Left ventricle myocardium inferior (tissue), 1 donor: ENCODE results near the gene SLC35A2. TPM values are rescaled to one million over a fixed set of nuclear protein-coding genes. Genes with fewer than 3 reads are reported as not detected.

Experiments used
- DNase-seq: peaks from one replicate; pipeline ENCODE4 v3.0.0-alpha.2; 2020
- H3K27ac ChIP-seq: fragments of 200-600 bp; replicated peaks from 2 replicates; pipeline ENCODE4 v1.8.0; 2021
- H3K27me3 ChIP-seq: fragments of 200-600 bp; 2 replicates; pipeline ENCODE4 v1.8.0; 2021; ENCODE audit warnings: low read depth
- H3K36me3 ChIP-seq: fragments of 200-600 bp; 2 replicates; pipeline ENCODE4 v1.8.0; 2021
- H3K4me1 ChIP-seq: fragments of 200-600 bp; 2 replicates; pipeline ENCODE4 v1.8.0; 2021
- H3K4me3 ChIP-seq: fragments of 200-600 bp; 2 replicates; pipeline ENCODE4 v1.8.0; 2021; ENCODE audit warnings: mild to moderate bottlenecking, moderate library complexity
- H3K9me3 ChIP-seq: fragments of 200-600 bp; replicated peaks from 2 replicates; pipeline ENCODE4 v1.8.0; 2021
- intact Hi-C: fragments of 100-400 bp; cut with micrococcal nuclease; formaldehyde crosslinking; loops from one replicate; pipeline ENCODE4 v1.11.0; 2022
- long read RNA-seq: library from polyadenylated mRNA; unstranded; transcript quantifications from one replicate; pipeline ENCODE4 v2.0.0, GENCODE V29; 2021
- total RNA-seq: library from RNA; stranded (reverse); fragmentation: NEBNext Ultra II Directional; extraction: Animal tissue kit (Norgen Biotek cat#: 25700); gene quantifications from one replicate; pipeline ENCODE4 v1.2.1, GENCODE V29; 2021
- TF ChIP-seq, protein P1 (sequence below): fragments of 200-600 bp; IDR thresholded peaks from 2 replicates; pipeline ENCODE4 v1.8.0; 2021; ENCODE audit warnings: antibody characterized with exemption, mild to moderate bottlenecking, borderline replicate concordance
- donor health status: DM: no; HTN: yes; CAD: no; lungs with severe emphysema.

Gene SLC35A2
- 10.4 TPM for total RNA-seq
- long read RNA-seq, transcript SLC35A2-204 (4 exons, 3,047 nt), result major isoform, 8 of 19 reads
- long read RNA-seq, partial matches to known transcripts, result 3 of 19 reads
- long read RNA-seq, other reads (novel, unspliced or antisense), result 2 of 19 reads

DNA sequence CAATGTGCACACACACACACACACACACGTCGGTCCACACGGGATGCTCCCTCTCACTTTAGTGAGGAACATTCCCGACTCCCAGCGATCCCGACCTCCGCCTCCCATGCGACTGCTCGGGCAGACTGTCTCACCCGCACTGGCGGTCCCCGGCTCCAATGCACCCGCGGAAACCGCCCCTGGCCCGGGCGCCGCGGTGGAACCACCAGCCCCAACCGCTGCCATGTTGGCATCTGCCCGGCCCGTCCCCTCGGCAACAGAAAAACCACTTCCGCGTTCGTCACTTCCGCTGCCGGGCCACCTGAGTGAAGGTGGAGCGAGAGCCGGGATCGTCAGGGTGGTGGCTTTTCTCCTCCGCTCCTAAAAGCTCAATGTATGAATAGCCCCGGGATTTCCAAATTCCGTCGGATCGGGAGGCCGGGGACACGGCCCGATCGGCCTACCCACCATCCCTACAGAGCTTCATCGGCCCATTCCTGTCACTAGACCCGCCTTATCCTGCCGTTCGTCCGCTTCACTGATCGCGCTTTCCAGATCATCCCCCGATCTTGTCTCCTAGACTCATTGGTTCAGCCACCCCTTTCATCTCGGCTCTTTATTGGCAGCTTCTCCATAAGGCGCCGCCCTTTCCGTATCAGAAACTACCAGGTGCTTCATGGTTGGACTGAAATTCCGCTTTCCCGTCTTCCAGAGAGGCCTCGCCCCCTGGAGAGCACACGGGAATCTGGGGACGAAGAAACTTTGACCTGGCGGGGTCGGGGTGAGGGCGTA is at the start of gene SLC35A2:
TSS of gene SLC35A2 (minus strand) at position 235 of the 771 bp plus-strand sequence. CDS start at position 225, 10 bp downstream.
- TF ChIP-seq, protein P1, sequence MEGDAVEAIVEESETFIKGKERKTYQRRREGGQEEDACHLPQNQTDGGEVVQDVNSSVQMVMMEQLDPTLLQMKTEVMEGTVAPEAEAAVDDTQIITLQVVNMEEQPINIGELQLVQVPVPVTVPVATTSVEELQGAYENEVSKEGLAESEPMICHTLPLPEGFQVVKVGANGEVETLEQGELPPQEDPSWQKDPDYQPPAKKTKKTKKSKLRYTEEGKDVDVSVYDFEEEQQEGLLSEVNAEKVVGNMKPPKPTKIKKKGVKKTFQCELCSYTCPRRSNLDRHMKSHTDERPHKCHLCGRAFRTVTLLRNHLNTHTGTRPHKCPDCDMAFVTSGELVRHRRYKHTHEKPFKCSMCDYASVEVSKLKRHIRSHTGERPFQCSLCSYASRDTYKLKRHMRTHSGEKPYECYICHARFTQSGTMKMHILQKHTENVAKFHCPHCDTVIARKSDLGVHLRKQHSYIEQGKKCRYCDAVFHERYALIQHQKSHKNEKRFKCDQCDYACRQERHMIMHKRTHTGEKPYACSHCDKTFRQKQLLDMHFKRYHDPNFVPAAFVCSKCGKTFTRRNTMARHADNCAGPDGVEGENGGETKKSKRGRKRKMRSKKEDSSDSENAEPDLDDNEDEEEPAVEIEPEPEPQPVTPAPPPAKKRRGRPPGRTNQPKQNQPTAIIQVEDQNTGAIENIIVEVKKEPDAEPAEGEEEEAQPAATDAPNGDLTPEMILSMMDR, result no peak
- Histone ChIP-seq H3K9me3 (no peaks in the 10 kb centered on the region), H3K27me3 (no peaks in the 10 kb centered on the region), H3K4me3 (peak within 1 kb of the TSS; percentile 78), H3K4me1 (peaks cover 20% of the 10 kb centered on the region), H3K36me3 (no peaks in the 10 kb centered on the region), H3K27ac (peak within 1 kb of the TSS; percentile 79)
- intact Hi-C loops, result no loop called here
- peak; percentile 80 for DNase-seq

DNA sequence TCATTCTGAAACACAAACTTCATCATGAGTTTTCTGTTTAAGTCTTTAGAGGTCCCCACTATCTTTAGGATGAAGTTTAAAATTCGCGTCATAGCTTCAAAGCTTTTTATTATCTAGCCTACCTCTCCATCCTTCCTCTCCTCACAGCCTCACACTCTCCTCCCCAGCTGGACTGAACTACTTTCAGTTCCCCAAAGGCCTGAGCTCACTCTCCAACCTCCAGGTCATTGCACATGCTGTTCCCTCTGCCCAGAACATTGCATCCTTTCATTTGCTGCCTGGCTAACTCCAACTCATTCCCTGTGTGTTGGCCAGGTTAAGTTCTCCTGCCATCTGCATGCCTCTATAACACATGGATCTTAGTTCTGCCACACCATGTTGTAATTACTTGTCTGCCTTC is 48.8 kb upstream of the SLC35A2 start:
- TF ChIP-seq, protein P1, result no peak
- Histone ChIP-seq H3K27me3 (no peaks in the 10 kb centered on the region), H3K36me3 (no peaks in the 10 kb centered on the region), H3K9me3 (no peaks in the 10 kb centered on the region), H3K27ac (peak overlapping the region; percentile 33), H3K4me3 (no peak overlapping the region), H3K4me1 (peaks cover 25% of the 10 kb centered on the region)
- intact Hi-C loops, result no loop called here
- no peak for DNase-seq

DNA sequence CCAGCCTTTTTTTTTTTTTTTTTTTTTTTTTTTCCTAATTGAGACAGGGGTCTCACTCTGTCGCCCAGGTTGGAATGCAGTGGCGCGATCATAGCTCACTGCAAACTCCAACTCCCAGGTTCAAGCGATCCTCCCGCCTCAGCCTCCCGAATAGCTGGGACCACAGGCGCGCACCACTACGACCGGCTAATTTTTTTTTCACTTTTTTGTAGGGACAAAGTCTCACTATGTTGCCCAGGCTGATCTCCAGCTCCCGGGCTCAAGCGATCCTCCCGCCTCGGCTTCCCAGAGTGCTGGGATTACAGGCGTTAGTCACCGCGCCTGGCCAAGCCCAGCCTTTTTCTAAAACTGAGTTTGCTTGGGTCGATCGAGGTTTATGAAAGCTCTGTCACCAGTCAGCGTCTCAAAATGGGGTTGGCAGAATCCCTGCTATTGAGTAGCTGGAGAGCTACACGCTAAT is 47.2 kb upstream of the SLC35A2 start:
- peak; percentile 24 for DNase-seq
- H3K27me3 ChIP-seq, result no peaks in the 10 kb centered on the region
- TF ChIP-seq, protein P1, result no peak
- peak overlapping the region; percentile 76 for H3K4me3 ChIP-seq
- intact Hi-C loops, result no loop called here
- H3K4me1 ChIP-seq, result peaks cover 40% of the 10 kb centered on the region
- H3K27ac ChIP-seq, result peak overlapping the region; percentile 96
- no peaks in the 10 kb centered on the region for H3K36me3 ChIP-seq
- no peaks in the 10 kb centered on the region for H3K9me3 ChIP-seq

DNA sequence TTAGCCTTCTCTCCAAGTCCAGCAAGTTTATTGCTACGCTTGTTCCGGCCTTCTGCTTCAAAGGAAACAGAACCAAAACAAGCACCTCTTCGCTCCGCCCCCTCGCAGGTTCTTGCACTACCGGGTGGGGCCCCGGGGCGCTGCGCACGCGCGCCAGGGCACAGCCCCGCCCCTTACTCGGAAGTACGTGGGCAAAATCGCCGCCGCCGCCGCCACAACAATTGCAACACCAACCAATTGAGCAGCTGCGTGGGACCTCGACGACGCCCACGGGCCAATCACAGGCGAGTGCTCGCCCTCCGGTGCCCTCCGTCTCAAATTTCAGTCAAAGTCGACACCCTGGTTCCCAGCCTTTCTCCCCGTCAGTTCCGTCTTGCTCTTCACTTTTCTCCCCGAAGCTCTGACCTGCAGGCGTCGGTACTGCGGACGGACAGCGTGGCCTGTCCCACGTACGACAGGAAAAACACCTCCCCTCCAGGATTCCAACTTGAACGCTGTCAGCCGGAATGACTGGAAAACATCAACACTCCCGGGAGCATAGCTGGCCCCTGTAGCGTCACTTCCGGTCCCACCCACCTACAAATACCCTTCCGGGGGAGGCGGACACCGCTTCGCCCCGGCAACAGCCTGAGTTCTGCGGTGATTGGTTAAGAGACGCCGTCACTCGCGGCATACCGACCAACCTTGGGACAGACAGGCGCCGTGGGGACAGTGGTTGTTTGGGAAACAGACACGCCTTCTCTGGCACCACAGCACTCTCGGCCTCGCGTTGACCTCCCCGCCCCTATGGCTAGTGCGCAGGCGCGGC is 46.6 kb upstream of the SLC35A2 start:
- Histone ChIP-seq H3K36me3 (no peaks in the 10 kb centered on the region), H3K4me3 (peak overlapping the region; percentile 76)
- intact Hi-C loops, result no loop called here

DNA sequence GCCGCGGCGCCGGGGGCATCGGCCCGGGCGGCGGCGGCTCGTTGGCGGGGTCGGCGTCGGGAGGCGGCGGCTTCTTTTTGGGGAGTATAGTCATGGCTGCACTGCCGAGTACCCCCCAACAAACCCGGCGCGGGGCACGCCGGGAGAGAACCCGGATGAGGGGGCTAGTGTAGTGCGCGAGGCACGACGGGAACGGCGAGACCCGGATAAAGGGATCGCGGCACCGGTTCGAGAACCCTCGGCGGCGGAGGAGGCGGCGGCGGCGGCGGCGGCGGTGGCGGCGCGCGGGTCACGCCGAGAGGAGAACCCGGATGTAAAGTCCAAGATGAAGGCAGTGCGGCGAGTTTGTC is 46.0 kb upstream of the SLC35A2 start, which contains the start of gene OTUD5:
TSS of gene OTUD5 (minus strand) at position 131 of the 350 bp plus-strand sequence. CDS start at position 94, 37 bp downstream.
- intact Hi-C loops, result no loop called here
- no peaks in the 10 kb centered on the region for H3K36me3 ChIP-seq
- no peaks in the 10 kb centered on the region for H3K9me3 ChIP-seq
- peak within 1 kb of the TSS; percentile 96 for H3K27ac ChIP-seq
- peak within 1 kb of the TSS; percentile 76 for H3K4me3 ChIP-seq
- peaks cover 52% of the 10 kb centered on the region for H3K4me1 ChIP-seq
- TF ChIP-seq, protein P1, result no peak
- no peaks in the 10 kb centered on the region for H3K27me3 ChIP-seq
- peak; percentile 51 for DNase-seq

More for the DNA sequence above, 46.6 kb upstream of the SLC35A2 start:
- TF ChIP-seq, protein P1, result no peak
- Histone ChIP-seq H3K27ac (peak overlapping the region; percentile 96), H3K27me3 (no peaks in the 10 kb centered on the region), H3K4me1 (peaks cover 46% of the 10 kb centered on the region), H3K9me3 (no peaks in the 10 kb centered on the region)
- DNase-seq, result peak; percentile 94
